HG02798 (cell line): ENCODE results near the gene LTA.

Experiments used
- ATAC-seq: cut with Tn5 transposase; IDR thresholded peaks from one replicate; pipeline ENCODE4 v1.9.1; 2021; ENCODE audit warnings: mild to moderate bottlenecking; ENCODE audit not compliant: unreplicated experiment, poor library complexity

LTA gene, protein sequence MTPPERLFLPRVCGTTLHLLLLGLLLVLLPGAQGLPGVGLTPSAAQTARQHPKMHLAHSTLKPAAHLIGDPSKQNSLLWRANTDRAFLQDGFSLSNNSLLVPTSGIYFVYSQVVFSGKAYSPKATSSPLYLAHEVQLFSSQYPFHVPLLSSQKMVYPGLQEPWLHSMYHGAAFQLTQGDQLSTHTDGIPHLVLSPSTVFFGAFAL

DNA sequence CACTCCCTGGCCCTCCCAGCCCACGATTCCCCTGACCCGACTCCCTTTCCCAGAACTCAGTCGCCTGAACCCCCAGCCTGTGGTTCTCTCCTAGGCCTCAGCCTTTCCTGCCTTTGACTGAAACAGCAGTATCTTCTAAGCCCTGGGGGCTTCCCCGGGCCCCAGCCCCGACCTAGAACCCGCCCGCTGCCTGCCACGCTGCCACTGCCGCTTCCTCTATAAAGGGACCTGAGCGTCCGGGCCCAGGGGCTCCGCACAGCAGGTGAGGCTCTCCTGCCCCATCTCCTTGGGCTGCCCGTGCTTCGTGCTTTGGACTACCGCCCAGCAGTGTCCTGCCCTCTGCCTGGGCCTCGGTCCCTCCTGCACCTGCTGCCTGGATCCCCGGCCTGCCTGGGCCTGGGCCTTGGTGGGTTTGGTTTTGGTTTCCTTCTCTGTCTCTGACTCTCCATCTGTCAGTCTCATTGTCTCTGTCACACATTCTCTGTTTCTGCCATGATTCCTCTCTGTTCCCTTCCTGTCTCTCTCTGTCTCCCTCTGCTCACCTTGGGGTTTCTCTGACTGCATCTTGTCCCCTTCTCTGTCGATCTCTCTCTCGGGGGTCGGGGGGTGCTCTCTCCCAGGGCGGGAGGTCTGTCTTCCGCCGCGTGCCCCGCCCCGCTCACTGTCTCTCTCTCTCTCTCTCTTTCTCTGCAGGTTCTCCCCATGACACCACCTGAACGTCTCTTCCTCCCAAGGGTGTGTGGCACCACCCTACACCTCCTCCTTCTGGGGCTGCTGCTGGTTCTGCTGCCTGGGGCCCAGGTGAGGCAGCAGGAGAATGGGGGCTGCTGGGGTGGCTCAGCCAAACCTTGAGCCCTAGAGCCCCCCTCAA is at the start of gene LTA:
Gene LTA, plus strand, starts transcription at position 249 of the 871 bp plus-strand sequence. Its CDS starts 454 bp downstream, at position 703.
- peak; percentile 41 for ATAC-seq

DNA sequence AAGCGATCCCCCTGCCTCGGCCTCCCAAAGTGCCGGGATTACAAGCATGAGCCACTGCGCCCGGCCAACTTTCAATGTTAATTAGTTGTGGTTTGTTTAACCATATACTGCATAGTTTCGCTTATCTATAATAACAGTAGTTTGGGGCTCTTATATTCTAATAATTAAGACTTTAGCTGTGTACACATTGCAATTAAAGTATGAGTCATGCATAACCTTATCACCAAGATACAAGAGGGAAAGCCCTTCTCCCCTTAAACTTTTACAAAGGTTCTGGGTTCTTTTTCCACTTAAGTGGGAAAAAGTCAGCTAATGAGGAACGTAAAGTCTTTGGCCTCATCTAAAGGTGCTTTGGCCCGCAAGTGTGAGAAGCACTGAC is 46.5 kb upstream of the LTA start:
- no peak for ATAC-seq

DNA sequence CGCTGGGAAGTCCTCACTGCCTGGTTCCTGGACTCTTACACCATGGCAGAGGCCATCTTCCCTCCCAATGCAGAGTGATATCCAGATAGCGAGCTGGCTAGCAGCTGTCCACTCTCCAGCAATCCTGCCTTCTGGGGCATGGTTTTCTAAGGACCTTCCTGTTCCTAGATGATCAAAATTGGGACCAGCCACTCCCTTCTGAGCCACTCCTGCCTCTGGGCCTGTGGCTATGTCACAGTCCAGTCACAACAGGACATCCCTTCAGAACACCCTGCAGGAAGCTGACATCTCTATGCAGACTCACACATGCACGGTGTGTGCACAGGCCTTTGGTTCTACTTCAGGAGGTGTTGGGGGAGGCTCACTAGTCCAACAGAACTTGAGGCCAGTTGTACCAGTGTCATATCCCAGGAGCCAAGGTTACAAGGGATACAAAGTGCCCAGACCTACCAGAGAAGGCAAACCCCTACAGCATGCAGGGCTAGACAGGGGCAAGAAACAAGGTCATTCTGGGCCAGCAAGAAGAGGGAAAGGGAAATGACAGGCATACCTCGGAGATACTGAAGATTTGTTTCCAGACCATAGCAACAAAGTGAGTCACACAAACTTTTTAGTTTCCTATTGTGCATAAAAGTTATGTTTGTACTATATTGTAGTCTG is 46.0 kb upstream of the LTA start:
- ATAC-seq: no peak

DNA sequence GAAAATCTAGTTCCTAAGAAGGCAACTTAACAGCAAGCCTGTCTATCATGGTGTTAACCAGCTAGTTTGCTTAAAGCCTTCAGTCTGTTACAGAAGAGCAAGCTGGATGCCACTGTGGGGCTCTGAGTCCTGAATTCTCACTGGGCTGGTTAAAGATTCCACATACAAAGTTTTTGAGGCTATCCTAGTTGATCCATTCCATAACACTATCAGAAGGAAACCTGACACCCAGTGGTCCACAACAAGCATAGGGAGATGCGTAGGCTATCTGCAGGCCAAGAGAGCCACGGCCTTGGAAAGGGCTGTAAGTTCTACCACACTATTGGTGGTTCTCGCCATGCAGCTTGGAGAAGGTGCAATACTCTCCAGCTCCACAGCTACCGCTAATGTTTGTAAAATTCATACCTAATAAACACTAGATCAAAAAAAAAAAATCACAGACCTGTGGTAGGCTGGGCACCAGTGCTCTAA is 43.7 kb upstream of the LTA start:
- no peak for ATAC-seq

DNA sequence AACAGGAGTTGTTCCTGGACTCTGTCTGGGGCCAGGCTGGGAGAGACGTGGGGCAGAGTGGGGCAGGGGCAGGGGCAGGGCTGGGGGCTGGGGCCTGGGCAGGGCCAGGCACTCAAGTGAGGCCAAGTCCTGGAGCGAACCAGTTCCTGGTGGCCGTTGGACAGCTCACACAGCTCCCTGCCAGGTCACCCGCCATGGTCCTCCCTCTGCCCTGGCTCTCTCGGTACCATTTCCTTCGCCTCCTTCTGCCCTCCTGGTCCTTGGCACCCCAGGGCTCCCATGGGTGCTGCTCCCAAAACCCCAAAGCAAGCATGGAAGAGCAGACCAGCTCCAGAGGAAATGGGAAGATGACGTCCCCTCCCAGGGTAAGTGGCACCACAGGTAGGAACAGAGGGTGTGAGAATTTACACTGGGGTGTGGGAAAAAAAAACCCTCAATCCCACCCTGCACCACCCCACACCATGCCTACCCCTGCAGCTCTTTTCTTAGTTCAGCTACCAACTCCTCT is 43.2 kb upstream of the LTA start, which contains the start of gene MCCD1:
Gene MCCD1, plus strand, starts transcription at position 142 of the 508 bp plus-strand sequence. Its CDS starts 53 bp downstream, at position 195.
- ATAC-seq: no peak

DNA sequence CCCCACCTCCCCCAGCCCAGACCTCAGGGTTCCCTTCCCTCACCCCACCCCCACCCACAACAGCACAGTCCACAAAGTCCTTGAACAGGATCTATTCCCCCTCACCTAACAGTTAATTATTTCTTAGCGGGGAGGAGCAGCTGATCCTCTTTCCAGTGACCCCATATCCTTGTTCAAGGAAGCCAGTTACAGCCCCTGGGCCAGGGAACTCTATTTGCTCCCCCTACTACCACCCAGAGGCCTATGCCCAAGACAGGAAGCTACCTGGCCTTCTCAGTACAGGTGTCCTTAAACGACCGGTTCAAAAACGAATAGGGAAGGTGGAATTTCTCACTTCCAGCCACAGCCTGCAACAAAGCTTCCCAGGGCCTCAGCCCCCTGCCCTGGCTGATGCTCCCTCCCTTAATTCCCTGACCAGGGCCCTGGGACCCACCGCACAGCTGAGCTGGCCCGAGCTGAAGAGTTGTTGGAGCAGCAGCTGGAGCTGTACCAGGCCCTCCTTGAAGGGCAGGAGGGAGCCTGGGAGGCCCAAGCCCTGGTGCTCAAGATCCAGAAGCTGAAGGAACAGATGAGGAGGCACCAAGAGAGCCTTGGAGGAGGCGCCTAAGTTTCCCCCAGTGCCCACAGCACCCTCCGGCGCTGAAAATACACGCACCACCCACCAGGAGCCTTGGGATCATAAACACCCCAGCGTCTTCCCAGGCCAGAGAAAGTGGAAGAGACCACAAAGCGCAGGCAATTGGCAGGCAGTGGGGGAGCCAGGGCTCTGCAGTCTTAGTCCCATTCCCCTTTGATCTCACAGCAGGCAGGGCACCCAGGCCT is 42.5 kb upstream of the LTA start:
- ATAC-seq: no peak

DNA sequence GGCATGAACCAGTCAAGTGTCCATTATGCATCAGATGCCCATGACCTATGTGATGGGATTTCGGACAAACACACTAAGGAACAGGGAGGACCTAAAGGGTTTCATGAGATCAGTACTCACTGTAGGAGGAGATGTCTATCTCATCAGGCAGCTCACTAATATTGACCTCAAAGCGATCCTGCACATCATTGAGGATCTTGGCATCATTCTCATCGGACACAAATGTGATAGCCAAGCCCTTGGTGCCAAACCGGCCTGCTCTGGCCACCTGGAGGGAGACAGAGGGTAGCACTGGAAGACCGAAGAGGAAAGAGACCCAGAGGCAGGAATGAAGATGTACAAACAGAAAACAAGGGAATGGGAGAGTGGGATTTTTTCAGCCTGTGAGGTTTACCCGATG is 41.4 kb upstream of the LTA start:
- no peak for ATAC-seq

DNA sequence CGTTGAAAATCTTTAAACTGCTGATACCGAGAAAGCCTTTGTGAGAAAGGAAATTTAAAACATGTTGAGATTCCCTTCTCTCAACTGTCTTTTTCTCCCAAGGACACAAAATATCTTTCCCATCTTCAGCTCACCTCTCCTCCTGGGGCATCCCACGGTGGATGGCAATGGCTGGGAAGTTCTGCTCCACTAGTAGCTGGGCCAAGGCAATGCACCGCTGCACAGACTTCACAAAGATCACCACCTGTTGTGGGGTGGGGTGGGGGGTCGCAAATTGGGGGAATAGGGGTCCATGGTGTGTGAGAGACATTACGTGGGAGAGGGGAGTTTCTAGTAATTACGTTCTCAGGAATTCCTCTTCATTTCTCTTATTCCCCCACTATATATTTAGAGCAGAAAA is 40.9 kb upstream of the LTA start:
- no peak for ATAC-seq

DNA sequence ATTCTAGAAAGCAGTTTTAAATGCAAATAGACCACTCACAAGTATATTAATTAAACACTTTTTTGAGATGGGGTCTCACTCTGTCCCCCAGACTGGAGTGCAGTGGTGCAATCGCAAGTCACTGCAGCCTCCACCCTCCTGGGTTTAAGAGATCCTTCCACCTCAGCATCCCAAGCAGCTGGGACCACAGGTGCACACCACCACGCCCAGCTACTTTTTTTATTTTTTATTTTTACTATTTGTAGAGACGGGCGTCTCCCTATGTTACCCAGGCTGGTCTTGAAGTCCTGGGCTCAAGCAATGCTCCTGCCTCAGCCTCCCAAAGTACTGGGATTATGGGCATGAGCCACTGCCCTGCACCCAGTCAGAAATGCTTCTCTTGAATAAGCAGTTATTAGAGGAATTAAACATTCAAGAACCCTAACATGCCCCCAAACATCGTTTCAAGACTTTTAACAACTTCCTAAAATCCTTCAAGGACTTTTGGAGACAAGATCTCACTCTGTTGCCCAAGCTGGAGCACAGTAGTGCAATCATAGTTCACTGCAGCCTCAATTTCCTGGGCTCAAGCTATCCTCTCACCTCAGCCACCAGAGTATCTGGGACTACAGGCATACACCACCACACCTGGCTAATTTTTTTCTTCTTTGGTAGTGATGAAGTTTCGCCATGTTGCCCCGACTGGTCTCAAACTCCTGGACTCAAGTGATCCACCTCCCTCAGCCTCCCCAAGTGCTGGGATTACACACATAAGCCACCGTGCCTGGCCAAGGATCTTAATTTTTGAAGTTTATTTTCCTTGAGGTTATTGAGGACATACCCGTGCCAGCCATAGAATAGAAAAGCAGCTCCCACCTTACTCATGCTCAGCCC is 40.1 kb upstream of the LTA start:
- no peak for ATAC-seq

DNA sequence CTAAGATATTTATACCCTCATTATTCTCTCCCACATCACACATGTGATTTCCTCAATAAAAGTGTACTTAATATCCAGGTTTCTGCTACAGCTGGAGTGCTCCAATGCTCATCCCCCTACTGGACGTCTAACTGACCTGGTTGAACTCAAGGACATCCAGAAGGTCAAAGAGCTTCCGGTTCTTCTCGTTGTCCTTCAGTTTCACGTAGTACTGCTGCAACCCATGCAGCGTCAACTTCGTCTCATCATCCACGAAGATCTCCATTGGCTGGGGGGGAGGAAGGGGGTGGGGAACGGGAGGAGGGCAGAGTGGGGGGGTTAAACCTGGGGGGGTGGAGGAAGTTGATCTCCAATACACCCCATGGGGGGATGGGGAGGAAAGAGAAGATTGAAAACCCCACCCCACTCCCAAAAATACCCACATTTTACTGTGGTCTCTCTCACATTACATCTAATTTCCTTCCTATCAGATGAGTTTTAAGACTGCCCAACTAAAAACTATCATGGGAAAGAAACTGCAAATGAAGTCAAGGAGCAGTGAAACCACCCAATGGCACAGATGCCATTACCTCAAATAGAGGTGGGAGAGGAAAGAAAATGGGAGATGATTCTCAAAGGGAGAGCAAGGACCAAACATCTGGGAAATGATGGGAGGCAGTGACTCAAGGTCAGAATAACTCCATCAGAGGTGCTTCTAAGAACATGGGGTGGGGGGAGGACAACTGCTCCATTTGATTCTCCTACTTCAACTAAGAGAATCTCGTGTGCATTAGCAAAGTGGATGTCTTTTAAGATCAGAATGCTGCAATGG is 39.2 kb upstream of the LTA start:
- ATAC-seq: no peak

DNA sequence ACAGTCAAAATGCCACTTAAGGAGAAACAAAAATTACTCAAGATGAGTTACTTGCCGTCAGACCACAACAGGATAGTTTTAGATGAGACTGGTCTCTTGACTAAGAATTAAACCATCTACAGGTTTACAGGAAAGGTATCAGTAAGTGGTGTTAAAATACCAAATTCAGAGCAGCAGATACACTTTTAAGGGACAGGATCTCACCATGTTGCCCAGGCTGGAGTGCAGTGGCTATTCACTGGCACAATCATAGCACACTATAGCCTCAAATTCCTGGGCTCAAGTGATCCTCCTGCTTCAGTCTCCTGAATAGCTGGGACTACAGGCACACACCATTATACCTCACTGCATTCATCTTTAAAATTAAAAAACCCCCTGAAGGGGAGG is 38.6 kb upstream of the LTA start:
- no peak for ATAC-seq

DNA sequence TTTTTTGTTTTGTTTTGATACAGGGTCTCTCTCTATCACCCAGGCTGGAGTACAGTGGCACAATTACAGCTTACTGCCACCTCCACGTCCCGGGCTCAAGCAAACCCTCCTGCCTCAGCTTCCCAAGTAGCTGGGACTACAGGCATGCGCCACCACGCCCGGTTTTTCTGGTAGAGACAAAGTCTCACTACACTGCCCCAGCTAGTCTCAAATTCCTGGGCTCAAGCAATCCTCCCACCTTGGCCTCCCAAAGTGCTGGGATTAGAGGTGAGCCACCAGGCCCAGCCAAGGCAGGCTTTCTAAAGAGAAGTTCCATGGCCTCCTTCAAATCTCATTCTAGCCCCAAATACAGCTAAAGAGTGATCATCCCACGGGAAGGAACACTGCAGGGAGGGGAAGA is 38.1 kb upstream of the LTA start:
- ATAC-seq: no peak

DNA sequence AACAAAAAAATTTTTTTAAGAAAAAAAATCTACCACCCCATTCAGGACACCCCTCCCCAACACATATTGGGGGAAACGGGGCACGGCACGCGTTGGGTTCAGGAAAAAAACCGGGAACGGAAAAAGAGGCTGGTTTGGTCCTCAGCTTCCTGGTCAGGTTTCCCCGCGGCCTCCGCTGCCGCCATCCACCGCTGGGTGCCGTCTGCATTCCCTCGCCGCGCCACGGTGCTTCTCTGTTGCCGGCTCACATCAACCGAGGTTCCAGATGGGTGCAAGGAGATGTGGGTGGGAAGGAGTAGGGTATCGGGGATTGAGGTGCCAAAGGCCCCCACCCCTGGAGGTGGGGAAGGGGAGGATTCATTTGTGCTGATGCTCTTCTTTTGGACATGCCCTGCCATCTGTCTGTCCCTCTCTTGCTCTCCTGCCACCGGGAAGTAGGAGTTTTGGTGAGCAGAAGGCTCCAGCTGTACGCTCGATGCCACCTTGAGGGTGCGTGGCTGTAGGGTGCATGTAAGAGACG is 37.5 kb upstream of the LTA start:
- no peak for ATAC-seq

DNA sequence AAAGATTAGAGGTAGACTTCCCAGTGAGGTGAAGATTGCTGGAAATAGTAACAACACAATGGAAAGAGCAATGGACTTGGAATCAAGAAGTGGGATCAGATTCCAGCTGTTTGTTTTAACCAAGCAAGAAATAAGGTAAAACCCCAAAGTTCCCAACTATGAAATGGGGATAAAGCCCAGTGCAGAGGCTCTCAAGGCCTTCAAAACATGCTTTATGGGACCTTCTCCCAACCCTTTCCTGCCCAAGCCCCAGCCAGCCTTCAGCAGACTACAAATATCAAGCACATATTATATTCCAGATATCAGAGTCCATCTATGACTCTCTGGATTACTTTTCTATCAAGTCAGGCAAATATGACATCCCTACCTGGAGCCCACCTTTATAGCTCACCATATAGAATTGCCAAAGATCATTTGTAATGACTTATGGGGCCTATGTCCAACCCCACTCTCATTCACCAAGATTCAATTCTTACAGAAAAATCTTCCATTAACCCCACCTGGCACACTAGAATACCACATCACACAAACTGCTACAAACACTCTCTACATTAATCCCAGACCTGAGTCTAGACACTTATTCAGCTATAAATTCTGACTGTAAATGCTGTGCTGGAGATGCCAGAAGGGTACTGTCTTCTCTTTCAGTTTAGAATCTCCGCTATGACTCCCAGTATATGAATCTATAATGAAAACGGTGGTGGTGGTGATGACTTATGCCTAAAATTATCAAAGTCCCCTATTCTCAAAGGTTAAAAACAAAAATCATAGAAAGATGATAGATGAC is 36.4 kb upstream of the LTA start:
- no peak for ATAC-seq

DNA sequence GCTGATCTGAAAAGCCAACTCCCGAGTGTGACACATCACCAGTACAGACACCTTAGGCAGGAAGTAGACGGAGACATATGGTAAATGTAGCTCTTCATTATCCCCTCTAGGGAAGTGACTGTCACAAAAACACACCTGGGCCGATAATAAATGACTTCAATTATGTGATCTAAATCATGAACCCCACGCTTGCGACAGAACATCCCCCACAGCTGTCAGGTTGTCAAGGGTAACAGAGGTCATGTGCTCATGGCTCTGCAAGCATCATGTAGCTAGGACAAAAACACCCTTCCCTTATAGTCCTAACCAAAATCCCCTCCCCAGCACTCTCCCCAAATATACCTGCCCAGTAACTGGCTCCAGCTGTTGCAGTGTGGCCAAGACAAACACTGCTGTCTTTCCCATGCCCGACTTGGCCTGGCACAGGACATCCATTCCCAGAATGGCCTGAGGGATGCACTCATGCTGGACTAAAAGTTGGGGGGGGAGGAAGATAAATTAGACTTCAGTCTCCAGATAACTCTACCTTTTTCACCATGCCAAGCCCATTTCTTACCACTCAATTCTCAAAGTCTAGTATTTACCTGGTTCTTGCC is 33.2 kb upstream of the LTA start:
- ATAC-seq: no peak

DNA sequence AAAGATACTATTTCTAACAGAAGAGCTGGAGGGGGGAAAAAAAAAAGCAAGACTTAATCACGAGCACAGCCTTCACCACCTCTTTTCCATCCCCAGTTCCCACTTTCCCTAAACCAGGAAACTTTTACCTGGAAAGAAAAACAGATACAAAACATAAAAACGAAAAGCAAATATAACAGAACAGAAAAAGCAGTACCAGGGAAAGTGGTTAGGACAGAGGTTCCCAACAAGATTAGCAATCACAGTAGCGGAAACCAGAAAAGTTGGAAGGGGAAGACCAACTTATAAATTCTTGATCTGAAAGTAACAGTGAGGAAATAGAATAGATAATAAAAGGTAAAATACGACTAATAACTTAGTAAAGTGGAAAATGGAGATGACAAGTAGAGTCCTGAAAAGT is 31.4 kb upstream of the LTA start:
- ATAC-seq: no peak

DNA sequence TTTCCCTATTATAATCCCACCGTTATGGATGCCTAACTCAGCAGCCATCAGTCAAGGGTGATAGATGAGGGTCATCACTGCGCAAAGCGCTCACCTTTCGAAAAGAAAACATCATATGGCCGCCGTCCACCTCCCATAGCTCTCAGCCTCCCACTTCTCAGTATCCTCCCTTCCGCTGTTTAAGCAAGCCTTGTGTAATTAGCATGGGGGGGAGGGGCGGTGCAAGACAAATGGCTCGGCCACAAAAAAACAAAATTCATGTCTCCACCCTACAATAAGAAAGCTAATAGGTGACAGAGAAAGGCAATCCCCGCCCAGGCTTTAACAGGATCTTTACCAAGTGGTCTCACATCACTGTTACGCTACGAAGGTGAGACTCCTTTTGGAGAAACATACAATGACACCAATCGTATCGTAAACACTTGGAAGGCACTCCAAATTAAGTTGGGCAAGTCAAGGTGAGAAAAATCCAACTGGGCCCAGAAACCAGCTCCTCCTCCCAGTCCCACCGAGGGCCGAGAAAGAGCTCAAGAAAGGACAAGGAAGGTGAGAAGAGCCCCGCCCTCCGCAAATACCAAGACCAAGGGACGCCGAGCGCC is 30.9 kb upstream of the LTA start:
- no peak for ATAC-seq
